Panc1 (cell line): ENCODE data around the gene KIF26A. TPM values are rescaled to one million over a fixed set of nuclear protein-coding genes. Genes with fewer than 3 reads are reported as not detected.

Experiments used
- ATAC-seq: fragments of 200-7000 bp; cut with Tn5 transposase; 2 replicates; pipeline ENCODE4 v1.9.1; 2020; ENCODE audit warnings: mild to moderate bottlenecking, moderate library complexity
- BruUV-seq: library from RNA; stranded (reverse); fragments of 400-500 nt; replicated peaks from 2 replicates; lab custom pipeline; 2021; lab: Mats Ljungman, UMichigan
- CTCF ChIA-PET: fragments of 300-600 bp; sonication (Branson Sonifier 250); formaldehyde crosslinking; loops from one replicate; lab custom pipeline; 2022; ENCODE audit warnings: antibody characterized with exemption; lab: Charles Lee
- POLR2A ChIA-PET: fragments of 300-600 bp; sonication (Branson Sonifier 250); formaldehyde crosslinking; loops from one replicate; lab custom pipeline; 2022; ENCODE audit warnings: antibody characterized with exemption; lab: Charles Lee
- DNase-seq: peaks from one replicate; pipeline ENCODE4 v3.0.0-alpha.2; 2010; ENCODE audit warnings: low read depth, low spot score
- H3K27ac ChIP-seq: 2 replicates; pipeline ENCODE4 v1.5.1; 2011; ENCODE audit warnings: mild to moderate bottlenecking, low read length, inconsistent platforms
- H3K27me3 ChIP-seq: fragments of 200-500 bp; sonication (Bioruptor generic); 2 replicates; pipeline ENCODE4 v1.6.0; 2014; ENCODE audit warnings: low read length, inconsistent platforms; ENCODE audit not compliant: control insufficient read depth, insufficient read depth
- H3K36me3 ChIP-seq: fragments of 200-500 bp; sonication (Bioruptor generic); 2 replicates; pipeline ENCODE4 v1.5.1; 2014; ENCODE audit warnings: inconsistent platforms, mild to moderate bottlenecking, low read length, moderate library complexity; ENCODE audit not compliant: control insufficient read depth, insufficient read depth
- H3K4me1 ChIP-seq: 2 replicates; pipeline ENCODE4 v1.5.1; 2011; ENCODE audit warnings: inconsistent platforms, mild to moderate bottlenecking, low read length, moderate library complexity; ENCODE audit not compliant: control insufficient read depth, insufficient read depth
- H3K4me3 ChIP-seq, 2 experiments: 2 replicates each; pipeline ENCODE4 v1.5.1; 2011 to 2012; ENCODE audit warnings: low read depth in 2 of 2, low read length in 2 of 2, mild to moderate bottlenecking in 2 of 2, inconsistent platforms in 1 of 2, moderate library complexity in 1 of 2
- H3K9me3 ChIP-seq: fragments of 200-500 bp; sonication (Bioruptor generic); 2 replicates; pipeline ENCODE4 v1.5.1; 2014; ENCODE audit warnings: low read depth, mild to moderate bottlenecking, inconsistent platforms, low read length, moderate library complexity; ENCODE audit not compliant: control insufficient read depth, insufficient read depth
- POLR2AphosphoS5 ChIP-seq: IDR thresholded peaks from 2 replicates; pipeline ENCODE4 v1.6.1; 2012; ENCODE audit warnings: mild to moderate bottlenecking, low read depth, low read length, moderate library complexity
- SIN3A ChIP-seq: IDR thresholded peaks from 2 replicates; pipeline ENCODE4 v1.6.1; 2012; ENCODE audit warnings: low read depth, mild to moderate bottlenecking, low read length, moderate library complexity, borderline replicate concordance; ENCODE audit not compliant: insufficient read depth
- TCF7L2 ChIP-seq: IDR thresholded peaks from 2 replicates; pipeline ENCODE4 v1.6.1; 2011; ENCODE audit warnings: mild to moderate bottlenecking, low read depth, low read length, inconsistent platforms
- in situ Hi-C: cut with HindIII; loops from 2 replicates; pipeline ENCODE4 v1.10.0; 2016; ENCODE audit warnings: low sequenced_read_pairs, low pct_unique_long_range_greater_than_20kb
- intact Hi-C: fragments of 100-400 bp; cut with micrococcal nuclease; formaldehyde crosslinking; loops from one replicate; pipeline ENCODE4 v1.10.0; 2022; ENCODE audit not compliant: unreplicated experiment
- total RNA-seq: library from RNA; stranded (reverse); gene quantifications from one replicate; pipeline ENCODE4 v1.2.1, GENCODE V29; 2021; ENCODE audit not compliant: unreplicated experiment
- TF ChIP-seq, protein P1 (sequence below): fragments of 450-650 bp; IDR thresholded peaks from 2 replicates; pipeline ENCODE4 v1.5.1; 2017; ENCODE audit warnings: mild to moderate bottlenecking
- TF ChIP-seq, protein P2 (sequence below), 2 experiments: IDR thresholded peaks; 2 replicates each; pipeline ENCODE4 v1.6.1; 2011 to 2012; ENCODE audit warnings: low read depth in 2 of 2, control low read depth in 1 of 2, low read length in 1 of 2, mild to moderate bottlenecking in 1 of 2, moderate library complexity in 1 of 2; ENCODE audit not compliant: insufficient read depth in 1 of 2

KIF26A gene
- total RNA-seq, 1 experiment from 2014 or later = 4.4 TPM

DNA sequence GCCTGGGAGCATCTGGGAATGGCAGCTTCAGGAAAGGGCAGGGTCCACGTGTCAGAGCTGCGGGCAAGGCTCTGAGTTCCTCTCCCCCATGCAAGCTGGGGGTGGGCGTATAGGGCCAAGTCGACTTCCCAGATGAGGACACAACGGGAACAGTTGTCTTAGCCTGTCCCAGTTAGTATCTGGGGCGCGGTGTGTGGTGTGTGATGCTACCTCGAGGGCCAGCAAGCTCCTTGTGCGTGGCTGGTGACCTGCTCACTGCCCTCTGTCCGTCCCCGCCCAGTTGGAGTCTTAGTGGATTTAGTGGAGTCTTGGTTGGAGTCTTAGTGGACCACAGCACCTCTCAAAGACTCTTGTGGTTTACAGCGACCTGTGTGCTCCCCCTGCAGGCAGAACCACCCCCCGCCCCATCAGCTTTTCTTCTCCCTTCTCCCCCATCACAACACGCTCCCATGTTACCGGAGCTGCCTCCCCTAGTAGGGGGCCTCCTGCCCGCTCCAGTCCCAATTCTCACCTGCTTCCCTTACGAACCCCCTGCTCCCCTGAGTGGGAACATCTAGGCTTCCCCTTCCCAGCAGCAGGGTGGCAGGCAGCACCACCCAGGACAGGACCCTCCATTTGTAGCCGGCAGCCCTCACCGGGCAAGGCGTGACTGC lies 44.2 kb upstream of the KIF26A start:
- POLR2A ChIA-PET = no interaction called here

DNA sequence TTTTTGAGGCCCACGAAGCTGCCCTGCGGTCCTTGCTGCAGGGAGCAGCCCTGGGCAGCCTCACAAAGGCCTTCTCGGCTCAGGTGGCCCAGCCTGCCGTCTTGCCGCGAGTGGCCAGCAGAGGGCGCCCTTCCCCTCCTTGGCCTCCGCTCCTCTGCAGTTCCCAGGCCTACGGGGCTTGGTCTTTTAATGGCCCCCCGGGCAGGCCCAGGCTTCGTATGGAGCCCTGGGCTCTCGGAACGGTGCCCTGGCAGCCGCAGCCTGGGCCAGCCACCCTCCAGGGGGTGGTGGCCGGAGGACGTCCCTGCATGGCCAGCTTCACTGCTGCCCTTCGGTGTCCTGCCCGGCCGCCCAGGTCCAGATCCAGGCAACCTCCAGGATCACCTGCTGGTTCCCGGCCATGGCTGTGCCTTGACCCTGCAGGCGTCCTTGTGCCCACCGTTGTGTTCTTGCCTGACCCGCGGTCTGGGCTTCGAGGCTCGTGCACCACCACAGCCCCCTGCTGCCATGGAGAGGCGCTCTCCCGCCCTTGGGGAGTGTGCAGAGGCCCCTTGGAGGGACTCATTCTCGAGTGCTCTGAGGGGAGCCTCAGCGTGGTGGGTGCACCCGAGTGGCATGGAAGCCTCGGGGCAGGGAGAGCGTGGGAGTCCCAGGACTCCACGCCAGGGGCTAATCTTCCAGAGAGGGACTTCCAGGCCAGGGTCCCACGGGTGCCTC lies 43.5 kb upstream of the KIF26A start:
- H3K36me3 ChIP-seq = no peaks in the 10 kb centered on the region
- no peaks in the 10 kb centered on the region for H3K27me3 ChIP-seq
- no peaks in the 10 kb centered on the region for H3K9me3 ChIP-seq
- no TSS peak for BruUV-seq
- peak; percentile 85 for ATAC-seq
- intact Hi-C loops = loop anchor here (5.0 kb wide), 1 partner anchor 37 kb away; no protein-coding TSS in a partner anchor
- H3K4me3 ChIP-seq = no peak overlapping the region
- TF ChIP-seq, protein P1, sequence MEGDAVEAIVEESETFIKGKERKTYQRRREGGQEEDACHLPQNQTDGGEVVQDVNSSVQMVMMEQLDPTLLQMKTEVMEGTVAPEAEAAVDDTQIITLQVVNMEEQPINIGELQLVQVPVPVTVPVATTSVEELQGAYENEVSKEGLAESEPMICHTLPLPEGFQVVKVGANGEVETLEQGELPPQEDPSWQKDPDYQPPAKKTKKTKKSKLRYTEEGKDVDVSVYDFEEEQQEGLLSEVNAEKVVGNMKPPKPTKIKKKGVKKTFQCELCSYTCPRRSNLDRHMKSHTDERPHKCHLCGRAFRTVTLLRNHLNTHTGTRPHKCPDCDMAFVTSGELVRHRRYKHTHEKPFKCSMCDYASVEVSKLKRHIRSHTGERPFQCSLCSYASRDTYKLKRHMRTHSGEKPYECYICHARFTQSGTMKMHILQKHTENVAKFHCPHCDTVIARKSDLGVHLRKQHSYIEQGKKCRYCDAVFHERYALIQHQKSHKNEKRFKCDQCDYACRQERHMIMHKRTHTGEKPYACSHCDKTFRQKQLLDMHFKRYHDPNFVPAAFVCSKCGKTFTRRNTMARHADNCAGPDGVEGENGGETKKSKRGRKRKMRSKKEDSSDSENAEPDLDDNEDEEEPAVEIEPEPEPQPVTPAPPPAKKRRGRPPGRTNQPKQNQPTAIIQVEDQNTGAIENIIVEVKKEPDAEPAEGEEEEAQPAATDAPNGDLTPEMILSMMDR = peak; percentile 92
- TF ChIP-seq TCF7L2 = no peak
- ChIA-PET CTCF (interaction anchor here (1.0 kb wide), 1 partner anchor 360 kb away, joined by 3 read pairs; no protein-coding TSS in a partner anchor), POLR2A (no interaction called here)
- H3K27ac ChIP-seq = no peak overlapping the region
- DNase-seq = no peak
- no peaks in the 10 kb centered on the region; the same call in 1 of the 2 replicates for H3K4me1 ChIP-seq
- in situ Hi-C loops = no loop called here

More for the DNA sequence above, 44.2 kb upstream of the KIF26A start:
- Histone ChIP-seq H3K27ac (no peak overlapping the region), H3K9me3 (no peaks in the 10 kb centered on the region), H3K36me3 (no peaks in the 10 kb centered on the region), H3K4me1 (no peaks in the 10 kb centered on the region; the same call in 1 of the 2 replicates), H3K27me3 (no peaks in the 10 kb centered on the region), H3K4me3 (no peak overlapping the region)
- DNase-seq (no peak), ATAC-seq (no peak)
- intact Hi-C loops (loop anchor here (5.0 kb wide), 1 partner anchor 38 kb away; no protein-coding TSS in a partner anchor), in situ Hi-C loops (no loop called here)
- BruUV-seq = no TSS peak
- CTCF ChIA-PET = interaction anchor here (1.0 kb wide), 1 partner anchor 359 kb away, joined by 3 read pairs; no protein-coding TSS in a partner anchor
- TF ChIP-seq, protein P1 = no peak
- TF ChIP-seq, protein P2, sequence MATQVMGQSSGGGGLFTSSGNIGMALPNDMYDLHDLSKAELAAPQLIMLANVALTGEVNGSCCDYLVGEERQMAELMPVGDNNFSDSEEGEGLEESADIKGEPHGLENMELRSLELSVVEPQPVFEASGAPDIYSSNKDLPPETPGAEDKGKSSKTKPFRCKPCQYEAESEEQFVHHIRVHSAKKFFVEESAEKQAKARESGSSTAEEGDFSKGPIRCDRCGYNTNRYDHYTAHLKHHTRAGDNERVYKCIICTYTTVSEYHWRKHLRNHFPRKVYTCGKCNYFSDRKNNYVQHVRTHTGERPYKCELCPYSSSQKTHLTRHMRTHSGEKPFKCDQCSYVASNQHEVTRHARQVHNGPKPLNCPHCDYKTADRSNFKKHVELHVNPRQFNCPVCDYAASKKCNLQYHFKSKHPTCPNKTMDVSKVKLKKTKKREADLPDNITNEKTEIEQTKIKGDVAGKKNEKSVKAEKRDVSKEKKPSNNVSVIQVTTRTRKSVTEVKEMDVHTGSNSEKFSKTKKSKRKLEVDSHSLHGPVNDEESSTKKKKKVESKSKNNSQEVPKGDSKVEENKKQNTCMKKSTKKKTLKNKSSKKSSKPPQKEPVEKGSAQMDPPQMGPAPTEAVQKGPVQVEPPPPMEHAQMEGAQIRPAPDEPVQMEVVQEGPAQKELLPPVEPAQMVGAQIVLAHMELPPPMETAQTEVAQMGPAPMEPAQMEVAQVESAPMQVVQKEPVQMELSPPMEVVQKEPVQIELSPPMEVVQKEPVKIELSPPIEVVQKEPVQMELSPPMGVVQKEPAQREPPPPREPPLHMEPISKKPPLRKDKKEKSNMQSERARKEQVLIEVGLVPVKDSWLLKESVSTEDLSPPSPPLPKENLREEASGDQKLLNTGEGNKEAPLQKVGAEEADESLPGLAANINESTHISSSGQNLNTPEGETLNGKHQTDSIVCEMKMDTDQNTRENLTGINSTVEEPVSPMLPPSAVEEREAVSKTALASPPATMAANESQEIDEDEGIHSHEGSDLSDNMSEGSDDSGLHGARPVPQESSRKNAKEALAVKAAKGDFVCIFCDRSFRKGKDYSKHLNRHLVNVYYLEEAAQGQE (IDR thresholded peaks at IDR 0.05; ENCODE audit: insufficient read depth in 1 of 2, low read depth in 2 of 2, low read length in 1 of 2) = no peak
- TF ChIP-seq POLR2AphosphoS5 (no peak), SIN3A (no peak), TCF7L2 (no peak)
